ENCODE data around the gene RNF217.
"Not testable (repeated sequence)": the region's sequence is repeated elsewhere in the genome, so short reads cannot be mapped to it uniquely, and the experiment has no call there.

RNF217 gene

DNA sequence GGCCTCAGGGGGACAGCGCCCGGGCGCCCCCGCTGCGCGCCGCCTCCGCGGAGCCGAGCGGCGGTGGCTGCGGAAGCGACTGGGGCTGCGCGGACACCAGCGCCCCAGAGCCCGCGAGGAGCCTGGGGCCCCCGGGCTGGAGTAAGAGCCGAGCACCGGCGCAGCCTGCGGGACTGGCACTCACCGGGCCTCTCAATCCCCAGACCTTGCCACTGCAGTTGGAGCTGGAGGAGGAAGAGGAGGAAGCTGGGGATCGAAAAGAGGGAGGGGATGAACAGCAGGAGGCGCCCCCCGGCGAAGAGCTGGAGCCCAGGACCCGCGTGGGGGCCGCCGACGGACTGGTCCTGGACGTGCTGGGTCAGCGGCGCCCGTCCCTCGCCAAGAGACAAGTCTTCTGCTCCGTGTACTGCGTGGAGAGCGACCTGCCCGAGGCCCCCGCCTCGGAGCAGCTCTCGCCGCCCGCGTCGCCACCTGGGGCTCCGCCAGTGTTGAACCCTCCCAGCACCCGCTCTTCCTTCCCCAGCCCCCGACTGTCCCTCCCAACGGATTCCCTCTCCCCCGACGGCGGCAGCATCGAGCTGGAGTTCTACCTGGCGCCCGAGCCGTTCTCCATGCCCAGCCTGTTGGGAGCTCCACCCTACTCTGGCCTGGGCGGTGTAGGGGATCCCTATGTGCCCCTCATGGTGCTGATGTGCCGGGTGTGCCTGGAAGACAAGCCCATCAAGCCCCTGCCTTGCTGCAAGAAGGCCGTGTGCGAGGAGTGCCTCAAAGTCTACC is 590 bp downstream of the RNF217 start:
- DNase-seq (ENCODE audit: low read depth): no peak

DNA sequence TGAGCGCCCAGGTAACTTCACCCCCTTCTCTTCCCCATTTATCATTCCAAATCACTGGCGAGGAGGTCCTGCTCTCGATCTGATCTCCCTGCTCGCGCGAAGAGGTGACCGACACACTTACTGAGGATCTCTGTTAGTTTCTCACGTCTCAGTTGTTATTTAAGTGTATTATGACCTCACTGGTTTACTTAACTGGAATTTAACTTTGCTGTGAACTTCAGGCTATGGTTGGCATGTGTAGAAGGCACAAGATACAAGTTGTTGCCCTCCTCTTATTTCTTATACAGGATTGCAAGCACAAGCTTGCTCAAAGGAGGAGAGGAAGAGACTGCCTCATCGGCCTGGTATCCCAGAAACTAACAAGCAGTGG is 1.2 kb downstream of the RNF217 start:
- no peak for DNase-seq (ENCODE audit: low read depth)

DNA sequence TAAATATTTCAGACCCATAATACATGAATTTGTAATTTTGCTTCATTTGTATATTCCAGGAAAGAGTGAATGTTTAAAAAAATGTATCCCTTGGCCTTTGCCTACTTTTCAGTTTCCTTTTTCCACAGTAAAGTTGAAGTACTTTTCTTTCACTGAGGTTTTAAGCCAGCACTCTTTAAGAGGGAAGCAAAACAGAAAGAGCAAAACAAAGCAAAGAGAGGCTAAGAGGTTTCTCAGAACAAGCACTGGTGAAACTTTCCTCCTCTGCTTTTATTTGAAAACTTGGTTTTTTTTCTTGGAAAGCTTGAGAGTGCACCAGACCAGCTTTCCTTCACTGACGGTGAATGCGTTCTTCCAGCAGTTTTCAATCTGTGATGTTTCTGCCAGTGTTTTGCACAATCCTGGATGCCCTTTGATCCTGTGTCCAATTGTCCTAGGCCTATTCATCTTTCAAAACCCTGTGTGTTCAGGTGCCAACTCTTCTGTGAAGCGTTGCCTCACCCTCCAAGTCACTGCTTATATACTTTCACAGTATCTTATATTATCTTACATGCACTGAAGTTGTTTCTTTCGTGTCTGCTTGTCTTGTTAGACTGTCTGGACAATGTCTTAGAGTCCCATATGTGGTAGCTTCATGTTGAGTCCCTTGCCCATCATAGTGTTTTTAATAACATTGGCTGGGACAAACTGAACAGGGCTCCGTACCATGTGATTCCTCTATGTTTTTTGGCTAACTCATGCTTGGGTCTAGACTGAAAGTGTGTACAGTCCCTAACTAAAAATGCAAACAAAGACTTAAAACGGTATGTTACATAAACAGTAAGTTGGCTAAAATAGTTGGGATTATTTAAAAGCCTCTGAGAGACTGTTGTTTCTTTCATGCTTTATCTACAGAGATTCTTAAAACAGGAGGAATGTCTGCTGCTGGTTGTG is 1.9 kb downstream of the RNF217 start:
- DNase-seq (ENCODE audit: low read depth): no peak

DNA sequence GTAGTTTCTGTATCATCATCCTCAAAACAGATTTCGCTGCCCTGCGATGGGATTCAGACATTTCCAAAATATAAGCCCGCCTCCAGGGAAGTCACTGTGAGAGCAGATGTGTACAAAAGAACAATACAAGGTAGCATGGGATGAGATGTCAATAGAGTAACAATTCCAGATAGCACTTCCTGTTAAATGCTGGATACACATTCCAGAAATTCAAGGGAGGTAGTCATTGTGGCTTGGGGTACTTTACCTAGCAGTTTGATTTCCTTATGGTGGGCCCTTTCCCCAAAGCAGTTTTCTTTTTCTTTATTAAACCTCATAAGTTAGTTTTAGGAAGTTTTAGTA is 2.5 kb downstream of the RNF217 start:
- no peak for DNase-seq (ENCODE audit: low read depth)

- DNase-seq (ENCODE audit: low read depth): not testable (repeated sequence)
Measured at GRCh38 chr6:124965424-124965850, 3.2 kb downstream of the RNF217 start.

DNA sequence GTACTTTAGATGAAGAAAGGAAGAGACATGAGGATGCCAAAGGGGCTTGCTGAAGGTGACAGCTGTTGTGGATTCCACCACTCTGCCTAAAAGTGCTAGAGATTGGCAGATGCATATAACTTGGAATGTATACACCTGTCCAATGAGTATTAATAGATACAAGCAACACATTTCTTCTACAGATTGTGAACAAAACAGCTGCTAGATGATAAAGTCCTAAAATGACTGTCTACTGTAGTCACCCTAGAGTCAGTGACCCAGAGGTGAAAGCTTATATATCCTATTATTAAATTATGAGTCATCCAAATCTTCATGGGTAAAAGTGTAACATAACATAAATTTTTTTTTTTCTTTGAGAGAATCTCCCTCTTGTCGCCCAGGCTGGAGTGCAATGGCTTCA is 5.2 kb downstream of the RNF217 start:
- DNase-seq (ENCODE audit: low read depth): no peak

GRCh38 chr6:124968401-124968800 is 6.2 kb downstream of the RNF217 start:
- no peak for DNase-seq (ENCODE audit: low read depth)

GRCh38 chr6:124970243-124970642 is 8.0 kb downstream of the RNF217 start:
- no peak for DNase-seq (ENCODE audit: low read depth)

- no peak for DNase-seq (ENCODE audit: low read depth)
Measured at GRCh38 chr6:124970763-124971162, 8.5 kb downstream of the RNF217 start.

DNA sequence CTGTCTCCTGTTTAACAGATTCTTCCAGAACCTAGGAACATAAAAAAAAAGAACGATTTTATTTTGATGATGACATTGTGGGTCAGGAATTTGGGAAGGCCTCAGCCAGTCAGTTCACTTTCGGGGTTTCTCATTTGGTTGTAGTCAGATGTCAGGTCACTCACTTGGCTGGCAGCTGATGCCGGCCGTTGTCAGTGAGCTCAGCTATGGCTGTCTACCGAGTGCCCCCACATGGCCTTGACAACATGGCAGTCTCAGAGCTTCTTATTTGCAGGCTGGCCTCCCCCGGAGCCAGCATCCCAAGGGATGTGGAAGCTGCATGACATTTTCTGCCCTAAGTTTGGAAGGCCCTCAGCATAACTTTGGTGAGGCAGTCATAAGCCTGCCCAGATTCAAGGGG is 11.5 kb downstream of the RNF217 start:
- DNase-seq (ENCODE audit: low read depth): no peak

- DNase-seq (ENCODE audit: low read depth): no peak
Measured at GRCh38 chr6:124974771-124975377, 12.6 kb downstream of the RNF217 start.

- no peak for DNase-seq (ENCODE audit: low read depth)
Measured at GRCh38 chr6:124977067-124977908, 15.1 kb downstream of the RNF217 start.

GRCh38 chr6:124978451-124979293 is 16.4 kb downstream of the RNF217 start:
- no peak for DNase-seq (ENCODE audit: low read depth)

- no peak for DNase-seq (ENCODE audit: low read depth)
Measured at GRCh38 chr6:124979294-124979678, 17.0 kb downstream of the RNF217 start.

- no peak for DNase-seq (ENCODE audit: low read depth)
Measured at GRCh38 chr6:124982669-124983068, 20.4 kb downstream of the RNF217 start.

DNA sequence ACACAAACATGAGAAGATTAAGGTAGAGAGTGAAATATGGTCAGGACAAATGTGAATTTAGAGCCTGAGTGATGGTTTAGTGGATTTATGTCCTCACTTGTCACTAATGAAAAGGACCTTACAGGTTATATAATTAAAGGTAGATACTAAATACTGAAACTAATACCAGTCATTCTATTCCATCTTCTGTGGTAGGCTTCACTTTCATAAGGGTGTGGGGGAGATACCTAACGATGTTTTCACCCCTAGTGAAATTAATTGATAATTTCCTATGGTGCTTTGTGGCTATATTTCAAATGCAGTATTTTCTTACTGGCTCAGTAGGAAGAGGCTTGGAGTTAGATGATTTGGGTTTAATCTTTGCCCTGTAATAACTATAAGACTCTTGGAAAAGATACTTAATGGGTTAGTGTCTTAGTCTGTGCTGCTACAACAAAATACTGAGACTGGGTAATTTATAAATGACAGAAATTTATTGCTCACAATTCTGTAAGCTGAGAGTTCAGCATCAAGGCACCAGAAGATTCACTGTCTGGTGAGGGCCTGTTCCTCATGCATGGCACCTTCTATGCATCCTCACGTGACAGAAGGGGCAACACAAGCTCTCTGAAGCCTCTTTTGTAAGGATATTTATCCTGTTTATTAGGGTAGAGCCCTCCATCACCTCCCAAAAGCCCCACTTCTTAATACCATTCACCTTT is 21.3 kb downstream of the RNF217 start:
- DNase-seq (ENCODE audit: low read depth): no peak

DNA sequence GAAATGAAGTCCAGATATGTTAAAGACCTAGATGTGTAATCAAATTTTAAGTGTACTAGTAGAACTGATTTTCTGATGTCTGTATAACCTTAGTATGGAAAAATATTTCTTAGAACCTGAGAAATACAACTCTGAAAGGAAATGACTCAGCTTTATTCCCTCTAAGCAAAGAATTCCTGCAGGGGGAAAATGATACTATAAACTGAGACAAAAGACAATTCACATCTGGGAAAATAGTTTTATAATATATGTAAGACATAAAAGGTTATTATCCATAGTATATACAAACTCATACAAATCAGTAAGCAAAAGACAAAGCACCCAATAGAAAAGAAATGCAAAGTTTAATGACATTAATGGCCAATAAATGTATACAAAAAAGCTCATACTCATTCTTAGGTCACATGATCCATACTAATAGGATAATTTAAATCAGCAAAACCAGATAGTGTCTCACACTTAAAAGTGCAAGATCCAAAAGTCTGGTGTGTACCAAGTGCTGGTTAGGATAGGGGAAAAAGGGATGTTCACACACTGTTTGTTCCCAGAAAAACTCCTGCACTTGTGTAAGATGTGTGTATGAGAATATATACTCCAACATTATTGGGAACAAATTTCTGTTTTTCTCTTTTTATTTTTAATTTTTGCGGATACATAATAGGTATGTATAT is 22.6 kb downstream of the RNF217 start:
- DNase-seq (ENCODE audit: low read depth): no peak

- no peak for DNase-seq (ENCODE audit: low read depth)
Measured at GRCh38 chr6:124986164-124986563, 23.9 kb downstream of the RNF217 start.

GRCh38 chr6:124987291-124987690 is 25.1 kb downstream of the RNF217 start:
- no peak for DNase-seq (ENCODE audit: low read depth)

Data from GM04503 (cell line).